GM12878 (cell line): ENCODE data around the gene PDGFA. TPM values are rescaled to one million over a fixed set of nuclear protein-coding genes. Genes with fewer than 3 reads are reported as not detected.

Experiments used
- ATAC-seq: fragments of 200-7000 bp; cut with Tn5 transposase; 3 replicates; pipeline ENCODE4 v1.9.1; 2020; ENCODE audit warnings: mild to moderate bottlenecking, moderate library complexity
- BruUV-seq: library from RNA; stranded (reverse); fragments of 400-500 nt; replicated peaks from 2 replicates; lab custom pipeline; 2021; lab: Mats Ljungman, UMichigan
- CTCF ChIA-PET: fragments of 300-600 bp; sonication (Branson Sonifier 250); formaldehyde crosslinking; extraction: SDS; loops from one replicate; lab custom pipeline; 2021; ENCODE audit warnings: inconsistent platforms; lab: Yijun Ruan, JAX
- POLR2A ChIA-PET: fragments of 350-600 bp; formaldehyde crosslinking; extraction: SDS; loops from one replicate; lab custom pipeline; 2021; ENCODE audit warnings: inconsistent platforms; lab: Charles Lee
- RAD21 ChIA-PET: fragments of 300-600 bp; sonication (Branson Sonifier 250); formaldehyde crosslinking; loops from one replicate; lab custom pipeline; 2023; ENCODE audit warnings: antibody characterized with exemption; ENCODE audit not compliant: unreplicated experiment; lab: Charles Lee
- SMC1A ChIA-PET: fragments of 300-600 bp; sonication (Branson Sonifier 250); formaldehyde crosslinking; loops from one replicate; lab custom pipeline; 2023; ENCODE audit not compliant: unreplicated experiment, uncharacterized antibody; lab: Charles Lee
- DNase-seq: peaks from one replicate; pipeline ENCODE4 v3.0.0-alpha.2; 2011; ENCODE audit warnings: low read depth, low spot score
- FAIRE-seq: peaks from 3 replicates; lab custom pipeline; 2011; peaks lifted over from hg19 to GRCh38; lab: Jason Lieb, UNC
- H2AFZ ChIP-seq: 2 replicates; pipeline ENCODE4 v1.6.0; 2011; ENCODE audit warnings: low read depth, low read length, control low read depth; ENCODE audit not compliant: control insufficient read depth
- H3K27ac ChIP-seq: 2 replicates; pipeline ENCODE4 v1.5.1; 2011; ENCODE audit warnings: control low read depth; ENCODE audit not compliant: control insufficient read depth, insufficient read depth
- H3K27me3 ChIP-seq, 2 experiments: replicated peaks in 1 of 2; 2 replicates each; pipeline versions ENCODE4 v1.6.0 to v1.6.1; 2011; ENCODE audit warnings: low read length in 1 of 2; ENCODE audit not compliant: control insufficient read depth in 2 of 2, insufficient read depth in 2 of 2
- H3K36me3 ChIP-seq, 2 experiments: 2 replicates each; pipeline ENCODE4 v1.5.1; 2011; ENCODE audit warnings: low read length in 1 of 2; ENCODE audit not compliant: control insufficient read depth in 2 of 2, insufficient read depth in 2 of 2
- H3K4me1 ChIP-seq: 2 replicates; pipeline ENCODE4 v1.6.1; 2011; ENCODE audit warnings: mild to moderate bottlenecking, low read length, moderate library complexity, mixed read lengths; ENCODE audit not compliant: control insufficient read depth, insufficient read depth
- H3K4me2 ChIP-seq: 2 replicates; pipeline ENCODE4 v1.6.0; 2011; ENCODE audit warnings: control low read depth; ENCODE audit not compliant: control insufficient read depth, insufficient read depth
- H3K4me3 ChIP-seq: fragments of 200-600 bp; sonication (generic); 2 replicates; pipeline ENCODE4 v1.5.1; 2016
- H3K79me2 ChIP-seq: 2 replicates; pipeline ENCODE4 v1.6.0; 2011; ENCODE audit warnings: low read length; ENCODE audit not compliant: control insufficient read depth, insufficient read depth
- H3K9ac ChIP-seq: 2 replicates; pipeline ENCODE4 v1.8.0; 2011; ENCODE audit warnings: low read length, control low read depth, mixed read lengths; ENCODE audit not compliant: control insufficient read depth, insufficient read depth
- H3K9me3 ChIP-seq: replicated peaks from 3 replicates; pipeline ENCODE4 v1.5.1; 2011; ENCODE audit warnings: mild to moderate bottlenecking, low read length; ENCODE audit not compliant: control insufficient read depth, insufficient read depth
- H4K20me1 ChIP-seq: 2 replicates; pipeline ENCODE4 v1.6.0; 2011; ENCODE audit not compliant: control insufficient read depth, insufficient read depth
- BCL11A ChIP-seq: IDR thresholded peaks from 2 replicates; pipeline ENCODE4 v1.6.1; 2011; ENCODE audit warnings: low read depth, low read length
- FOXK2 ChIP-seq: fragments of 450-650 bp; IDR thresholded peaks from 2 replicates; pipeline ENCODE4 v1.6.1; 2017; ENCODE audit warnings: mild to moderate bottlenecking, moderate library complexity
- HCFC1 ChIP-seq: fragments of 150-350 bp; IDR thresholded peaks from 2 replicates; pipeline ENCODE4 v1.6.1; 2014; ENCODE audit warnings: low read length
- MXI1 ChIP-seq: fragments of 150-350 bp; IDR thresholded peaks from 2 replicates; pipeline ENCODE4 v1.6.1; 2011; ENCODE audit warnings: low read depth, mild to moderate bottlenecking, inconsistent platforms, low read length, improper control_type of control experiment
- NFYA ChIP-seq: IDR thresholded peaks from 2 replicates; pipeline ENCODE4 v1.6.1; 2011; ENCODE audit warnings: low read depth, mild to moderate bottlenecking, low read length, improper control_type of control experiment, borderline replicate concordance
- POLR2AphosphoS5 ChIP-seq: IDR thresholded peaks from 2 replicates; pipeline ENCODE4 v1.6.1; 2011; ENCODE audit warnings: mild to moderate bottlenecking, low read length, inconsistent platforms
- RUNX3 ChIP-seq: IDR thresholded peaks from 2 replicates; pipeline ENCODE4 v1.6.1; 2012; ENCODE audit warnings: low read length, inconsistent platforms
- SP1 ChIP-seq: IDR thresholded peaks from one replicate; pipeline ENCODE4 v1.6.1; 2011; ENCODE audit warnings: low read depth, low read length
- SREBF1 ChIP-seq: IDR thresholded peaks from 2 replicates; pipeline ENCODE4 v1.6.1; 2012; ENCODE audit warnings: mild to moderate bottlenecking, low read length
- WGBS: methylation state at CpG from one replicate; pipeline ENCODE4 v1.1.6; 2016; ENCODE audit warnings: low lambda C conversion rate; ENCODE audit not compliant: insufficient replicate concordance, insufficient coverage; ENCODE audit errors: missing lambda C conversion rate; 5-methylcytosine and 5-hydroxymethylcytosine counted together
- in situ Hi-C: fragments of 300-500 bp; cut with MboI; formaldehyde crosslinking; loops from 9 replicates; pipeline ENCODE4 v1.14.3; 2018; ENCODE audit warnings: mixed read lengths
- intact Hi-C: fragments of 100-400 bp; cut with micrococcal nuclease; formaldehyde crosslinking; loops from one replicate; pipeline ENCODE4 v1.14.2; 2022; ENCODE audit not compliant: unreplicated experiment
- polyA plus RNA-seq, 11 experiments: library from polyadenylated mRNA; depleted of rRNA in 4 of 11; unstranded in 6 of 11; stranded (reverse) in 5 of 11; fragments of >200 nt; fragmentation: Nextera tagmentation in 4 of 11; fragmentation: Illumina TruSeq in 1 of 11; extraction: Ambion mirVana in 4 of 11; extraction: Trizol in 1 of 11; gene quantifications; 1 replicate in 1 of 11; 2 replicates in 10 of 11; pipeline versions ENCODE4 v1.2.1 to v1.2.3, GENCODE V29; 2011 to 2016; ENCODE audit warnings: inconsistent platforms in 2 of 11, missing spikeins in 2 of 11, low read depth in 1 of 11
- total RNA-seq, 4 experiments: library from RNA; depleted of rRNA in 3 of 4; stranded (reverse); fragments of >200 nt in 3 of 4; fragmentation: Illumina TruSeq in 1 of 4; extraction: Trizol in 1 of 4; gene quantifications; 2 replicates each; pipeline versions ENCODE4 v1.2.1 to v1.2.3, GENCODE V29; 2013 to 2021

PDGFA gene
- total and polyA plus RNA-seq, 10 of the 15 experiments (the other 5 are each of a cell fraction or from before 2014, with no cell fraction given) = 2.5 to 10.0 (median 5.6) TPM

GRCh38 chr7:462173-463103 is 57.2 kb downstream of the PDGFA start:
- ATAC-seq (no peak), FAIRE-seq (no peak), DNase-seq (no peak)
- ChIA-PET CTCF (no interaction called here), SMC1A (no interaction called here), POLR2A (no interaction called here), RAD21 (no interaction called here)
- Histone ChIP-seq H4K20me1 (no peaks in the 10 kb centered on the region), H3K9me3 (no peaks in the 10 kb centered on the region; the same call in 2 of the 3 replicates), H3K9ac (no peak overlapping the region), H3K36me3 (no peaks in the 10 kb centered on the region), H3K27ac (no peak overlapping the region), H3K79me2 (no peaks in the 10 kb centered on the region), H3K4me3 (no peak overlapping the region), H3K4me1 (no peaks in the 10 kb centered on the region), H2AFZ (no peak overlapping the region), H3K4me2 (no peak overlapping the region), H3K27me3 (no peaks in the 10 kb centered on the region)
- in situ Hi-C loops = no loop called here
- no TSS peak for BruUV-seq
- intact Hi-C loops = no loop called here
- TF ChIP-seq POLR2AphosphoS5 (no peak), HCFC1 (no peak), FOXK2 (no peak), RUNX3 (no peak), MXI1 (no peak)
- 90% methylated on average over 47 of the region's 49 CpGs for WGBS

DNA sequence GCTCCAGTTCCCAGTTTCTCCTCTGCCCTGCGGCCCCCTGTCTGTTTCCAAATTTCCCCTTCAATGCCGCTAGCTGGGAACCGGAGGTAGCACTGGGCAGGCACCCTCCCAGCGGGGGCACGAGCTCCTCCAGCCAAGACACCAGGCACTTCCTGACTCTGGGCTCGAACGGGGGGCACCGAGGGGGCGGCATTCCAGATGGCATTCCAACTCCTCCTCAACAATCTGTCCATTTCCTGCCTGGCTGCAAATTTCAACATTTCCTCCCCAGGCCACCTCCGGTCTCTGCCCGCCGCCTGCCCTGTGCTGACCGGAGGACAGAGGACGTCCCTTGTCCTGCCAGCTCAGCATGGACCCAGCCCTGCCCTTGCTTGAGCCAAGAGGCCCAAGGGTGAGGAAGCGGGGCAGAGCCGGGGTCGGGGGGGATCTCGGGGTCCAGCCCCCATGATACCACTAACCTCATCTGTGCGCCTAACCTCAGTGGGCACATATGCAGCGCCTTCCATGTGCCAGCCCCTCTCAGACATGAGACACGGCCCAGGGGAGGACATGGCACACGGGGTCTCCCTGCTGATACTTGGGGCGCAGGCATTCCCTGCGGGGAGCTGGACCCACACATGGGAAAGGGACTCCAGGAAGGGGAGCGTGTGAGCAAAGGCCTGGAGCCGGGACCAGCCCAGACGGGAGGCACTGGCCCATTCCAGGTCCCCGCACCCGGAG is 58.0 kb downstream of the PDGFA start:
- ChIA-PET CTCF (interaction anchor here (1.0 kb wide), 1 partner anchor 10 kb away, joined by 3 read pairs; no protein-coding TSS in a partner anchor), RAD21 (no interaction called here), SMC1A (no interaction called here), POLR2A (no interaction called here)
- no peak overlapping the region for H3K9ac ChIP-seq
- no peaks in the 10 kb centered on the region for H4K20me1 ChIP-seq
- H2AFZ ChIP-seq = no peak overlapping the region
- H3K4me1 ChIP-seq = no peaks in the 10 kb centered on the region
- no peaks in the 10 kb centered on the region for H3K27me3 ChIP-seq
- 65% methylated on average over 26 of the region's 29 CpGs for WGBS
- DNase-seq (no peak), FAIRE-seq (no peak), ATAC-seq (no peak)
- no TSS peak for BruUV-seq
- no peak overlapping the region for H3K4me2 ChIP-seq
- intact Hi-C loops = no loop called here
- no peak overlapping the region for H3K4me3 ChIP-seq
- in situ Hi-C loops = no loop called here
- no peak overlapping the region for H3K27ac ChIP-seq
- TF ChIP-seq SREBF1 = no peak
- TF ChIP-seq NFYA = no peak
- TF ChIP-seq SP1 = no peak
- no peak for TF ChIP-seq BCL11A
- no peaks in the 10 kb centered on the region for H3K79me2 ChIP-seq
- H3K9me3 ChIP-seq = no peaks in the 10 kb centered on the region; the same call in 2 of the 3 replicates
- H3K36me3 ChIP-seq = no peaks in the 10 kb centered on the region
